Stimulated activated CD8-positive, alpha-beta memory T cell treated with anti-CD3 and anti-CD28 coated beads, Interleukin-2, amount 100 ng/mL, for 48 hours (primary cell): ENCODE data around the gene MUC20.
"Not testable (repeated sequence)": the region's sequence is repeated elsewhere in the genome, so short reads cannot be mapped to it uniquely, and the experiment has no call there.

Source experiments
- DNase-seq, 2 donors: peaks; one replicate each; pipeline ENCODE4 v3.0.0-alpha.2; 2020; ENCODE audit warnings: low read depth in 2 of 2

Gene MUC20

GRCh38 chr3:195693428-195694216 lies 27.2 kb upstream of the MUC20 start:
- no peak for DNase-seq

GRCh38 chr3:195694217-195695076 lies 26.3 kb upstream of the MUC20 start:
- not testable (repeated sequence) for DNase-seq

GRCh38 chr3:195696632-195697278 lies 24.0 kb upstream of the MUC20 start:
- DNase-seq = no peak

GRCh38 chr3:195697582-195698324 lies 23.0 kb upstream of the MUC20 start:
- DNase-seq = no peak

GRCh38 chr3:195698325-195698646 lies 22.5 kb upstream of the MUC20 start:
- no peak for DNase-seq

- DNase-seq = no peak
Observed at GRCh38 chr3:195698647-195699387, 22.0 kb upstream of the MUC20 start.

GRCh38 chr3:195699388-195699771 lies 21.4 kb upstream of the MUC20 start:
- DNase-seq = no peak

GRCh38 chr3:195699860-195700259 lies 20.9 kb upstream of the MUC20 start:
- no peak for DNase-seq

GRCh38 chr3:195700319-195700718 lies 20.5 kb upstream of the MUC20 start:
- DNase-seq = no peak

GRCh38 chr3:195701042-195701915 lies 19.5 kb upstream of the MUC20 start:
- DNase-seq = no peak

GRCh38 chr3:195703776-195704175 lies 17.0 kb upstream of the MUC20 start:
- no peak for DNase-seq

- DNase-seq = no peak
Observed at GRCh38 chr3:195704433-195704999, 16.3 kb upstream of the MUC20 start.

- DNase-seq = no peak
Observed at GRCh38 chr3:195705081-195705991, 15.4 kb upstream of the MUC20 start.

- DNase-seq = no peak
Observed at GRCh38 chr3:195708061-195708460, 12.7 kb upstream of the MUC20 start.

GRCh38 chr3:195708626-195709481 lies 11.9 kb upstream of the MUC20 start:
- no peak for DNase-seq

- DNase-seq = no peak
Observed at GRCh38 chr3:195709676-195710085, 11.1 kb upstream of the MUC20 start.

- not testable (repeated sequence) for DNase-seq
Observed at GRCh38 chr3:195710126-195710905, 10.5 kb upstream of the MUC20 start.
